Thyroid gland (tissue), 4 donors: ENCODE measurements around the gene STAT6. TPM values are rescaled to one million over a fixed set of nuclear protein-coding genes. Genes with fewer than 3 reads are reported as not detected.
A peak's percentile ranks its signal among the peaks of the same experiment; 100 is the strongest.

Source experiments
- DNase-seq, 2 donors: peaks; one replicate each; pipeline ENCODE4 v3.0.0-alpha.2; 2019
- H3K27ac ChIP-seq, 3 donors: fragments of 200-600 bp; sonication (generic); 1 replicate in 2 of 3; 2 replicates in 1 of 3; pipeline ENCODE4 v1.5.1; 2016 to 2019; ENCODE audit warnings: mild to moderate bottlenecking in 1 of 3, moderate library complexity in 1 of 3
- H3K27me3 ChIP-seq: fragments of 200-600 bp; sonication (generic); one replicate; pipeline ENCODE4 v1.5.1; 2019
- H3K36me3 ChIP-seq, 2 donors: fragments of 200-600 bp; sonication (generic); one replicate each; pipeline ENCODE4 v1.5.1; 2016 to 2019
- H3K4me1 ChIP-seq, 2 donors: fragments of 200-600 bp; sonication (generic); one replicate each; pipeline ENCODE4 v1.5.1; 2017 to 2019
- H3K4me3 ChIP-seq, 3 donors: fragments of 200-600 bp; sonication (generic); replicated peaks in 1 of 3; 1 replicate in 2 of 3; 2 replicates in 1 of 3; pipeline ENCODE4 v1.5.1; 2016; ENCODE audit warnings: mild to moderate bottlenecking in 1 of 3
- H3K9me3 ChIP-seq: fragments of 200-600 bp; sonication (generic); one replicate; pipeline ENCODE4 v1.5.1; 2017
- CTCF ChIP-seq, 6 experiments: fragments of 200-600 bp in 3 of 6; fragments of 450-650 bp in 3 of 6; sonication (generic) in 3 of 6; IDR thresholded peaks; one replicate each; pipeline ENCODE4 v1.5.1; 2016 to 2019; ENCODE audit warnings: antibody characterized with exemption in 6 of 6, mild to moderate bottlenecking in 2 of 6, inconsistent platforms in 1 of 6, moderate library complexity in 1 of 6
- POLR2A ChIP-seq, 2 donors: fragments of 450-650 bp; IDR thresholded peaks; one replicate each; pipeline ENCODE4 v1.6.1; 2017; ENCODE audit warnings: antibody characterized with exemption in 2 of 2, mild to moderate bottlenecking in 2 of 2, moderate library complexity in 1 of 2
- WGBS, 2 donors: methylation state at CpG; one replicate each; pipeline ENCODE4 v1.1.5; 2017; 5-methylcytosine and 5-hydroxymethylcytosine counted together
- intact Hi-C: fragments of 100-400 bp; cut with DNase I; formaldehyde crosslinking; loops from one replicate; pipeline ENCODE4 v1.15.1; 2023
- total RNA-seq, 4 donors: library from RNA; depleted of rRNA; stranded (reverse); fragments of >200 nt; gene quantifications; one replicate each; pipeline ENCODE4 v1.2.3, GENCODE V29; 2016

STAT6 gene
- total RNA-seq, 4 donors from 2014 or later = 79.0 to 144 (median 89.8) TPM

- Histone ChIP-seq H3K4me1 (peaks cover 14 to 21% of the 10 kb centered on the region in 2 donors), H3K4me3 (peak overlapping the region in 2 of 3 donors; percentile 45 to 98), H3K27ac (peak overlapping the region; percentile 4 to 98 (median 88)), H3K9me3 (no peaks in the 10 kb centered on the region), H3K36me3 (no peaks in the 10 kb centered on the region), H3K27me3 (no peaks in the 10 kb centered on the region)
- TF ChIP-seq POLR2A (IDR thresholded peaks at IDR 0.05) (no peak), CTCF (IDR thresholded peaks at IDR 0.05) (no peak)
- DNase-seq = no peak
- intact Hi-C loops = no loop called here
- WGBS, 2 donors = 3 to 7% methylated on average over 15 to 25 of the region's 35 CpGs
Observed at GRCh38 chr12:57128519-57129247, 17.5 kb upstream of the STAT6 start.

GRCh38 chr12:57127726-57128518 is 16.8 kb upstream of the STAT6 start, which contains the start of gene LRP1:
Gene LRP1, plus strand, starts transcription at chr12:57128483. Its CDS starts 482 bp downstream, at chr12:57128965.
- TF ChIP-seq POLR2A (IDR thresholded peaks at IDR 0.05) (peak; percentile 31 to 86), CTCF (IDR thresholded peaks at IDR 0.05) (no peak)

DNA sequence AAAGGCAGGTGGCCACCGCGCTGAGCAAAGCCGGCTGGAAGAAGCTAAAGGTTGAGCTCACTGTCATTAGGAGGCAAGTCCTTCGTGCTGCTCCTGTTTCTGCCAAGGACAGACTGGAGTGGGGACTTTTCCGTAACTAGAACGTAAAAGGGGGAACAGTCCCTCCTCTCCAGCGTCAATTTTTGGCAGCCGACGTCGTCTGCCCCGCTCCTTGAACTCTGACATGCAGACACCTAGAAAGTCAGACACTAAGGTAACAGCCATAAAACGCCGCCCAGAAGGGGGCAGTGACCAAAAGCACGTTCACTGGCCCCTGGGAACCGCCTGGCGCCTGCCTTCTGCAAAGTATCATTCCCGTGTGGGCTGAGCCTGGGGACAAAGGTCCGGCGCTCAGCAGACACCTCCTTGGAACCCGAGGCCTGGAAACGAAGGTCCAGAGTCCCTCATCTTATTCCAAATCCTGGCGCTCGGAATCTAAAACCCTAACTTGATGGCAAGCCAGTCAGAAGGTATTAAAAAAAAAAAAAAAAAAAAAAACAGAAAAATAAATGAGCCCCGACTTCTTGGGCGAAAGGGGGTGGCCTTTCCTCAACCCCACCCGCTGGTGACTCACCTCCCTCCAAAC is 16.1 kb upstream of the STAT6 start:
- H3K27me3 ChIP-seq = no peaks in the 10 kb centered on the region
- H3K4me1 ChIP-seq = peaks cover 14 to 21% of the 10 kb centered on the region in 2 donors
- H3K27ac ChIP-seq = peak overlapping the region; percentile 88 to 98 (median 98)
- H3K9me3 ChIP-seq = no peaks in the 10 kb centered on the region
- H3K4me3 ChIP-seq = peak overlapping the region; percentile 45 to 98 (median 71)
- TF ChIP-seq POLR2A (IDR thresholded peaks at IDR 0.05) = peak in 1 of 2 donors; percentile 64
- peak in 2 of 6 experiments; percentile 13 to 26 for TF ChIP-seq CTCF (IDR thresholded peaks at IDR 0.05)
- intact Hi-C loops = no loop called here
- WGBS, 2 donors = 3 to 4% methylated on average over 23 to 24 of the region's 26 CpGs
- no peaks in the 10 kb centered on the region for H3K36me3 ChIP-seq
- peak; percentile 90 to 91 for DNase-seq

More at GRCh38 chr12:57127726-57128518, 16.8 kb upstream of the STAT6 start, which contains the start of gene LRP1:
- peak within 1 kb of the TSS; percentile 45 to 98 (median 71) for H3K4me3 ChIP-seq
- peak within 1 kb of the TSS; percentile 88 to 98 (median 98) for H3K27ac ChIP-seq
- peaks cover 14 to 21% of the 10 kb centered on the region in 2 donors for H3K4me1 ChIP-seq
- H3K36me3 ChIP-seq = no peaks in the 10 kb centered on the region
- WGBS, 2 donors = 0% methylated on average over 40 to 49 of the region's 57 CpGs
- intact Hi-C loops = no loop called here
- peak; percentile 84 to 86 for DNase-seq
- no peaks in the 10 kb centered on the region for H3K27me3 ChIP-seq
- H3K9me3 ChIP-seq = no peaks in the 10 kb centered on the region

GRCh38 chr12:57126561-57126960 is 15.4 kb upstream of the STAT6 start:
- Histone ChIP-seq H3K36me3 (no peaks in the 10 kb centered on the region), H3K4me3 (peak overlapping the region in 1 of 3 donors; percentile 45), H3K4me1 (peaks cover 14 to 21% of the 10 kb centered on the region in 2 donors), H3K27me3 (no peaks in the 10 kb centered on the region), H3K27ac (peak overlapping the region; percentile 88 to 98 (median 98)), H3K9me3 (no peaks in the 10 kb centered on the region)
- WGBS, 2 donors = 47 to 63% methylated on average over 7 of the region's 7 CpGs
- no peak for TF ChIP-seq POLR2A (IDR thresholded peaks at IDR 0.05)
- no peak for TF ChIP-seq CTCF (IDR thresholded peaks at IDR 0.05)
- no peak for DNase-seq
- intact Hi-C loops = no loop called here
